ENCODE results near the gene EPHB6.

Gene EPHB6, protein sequence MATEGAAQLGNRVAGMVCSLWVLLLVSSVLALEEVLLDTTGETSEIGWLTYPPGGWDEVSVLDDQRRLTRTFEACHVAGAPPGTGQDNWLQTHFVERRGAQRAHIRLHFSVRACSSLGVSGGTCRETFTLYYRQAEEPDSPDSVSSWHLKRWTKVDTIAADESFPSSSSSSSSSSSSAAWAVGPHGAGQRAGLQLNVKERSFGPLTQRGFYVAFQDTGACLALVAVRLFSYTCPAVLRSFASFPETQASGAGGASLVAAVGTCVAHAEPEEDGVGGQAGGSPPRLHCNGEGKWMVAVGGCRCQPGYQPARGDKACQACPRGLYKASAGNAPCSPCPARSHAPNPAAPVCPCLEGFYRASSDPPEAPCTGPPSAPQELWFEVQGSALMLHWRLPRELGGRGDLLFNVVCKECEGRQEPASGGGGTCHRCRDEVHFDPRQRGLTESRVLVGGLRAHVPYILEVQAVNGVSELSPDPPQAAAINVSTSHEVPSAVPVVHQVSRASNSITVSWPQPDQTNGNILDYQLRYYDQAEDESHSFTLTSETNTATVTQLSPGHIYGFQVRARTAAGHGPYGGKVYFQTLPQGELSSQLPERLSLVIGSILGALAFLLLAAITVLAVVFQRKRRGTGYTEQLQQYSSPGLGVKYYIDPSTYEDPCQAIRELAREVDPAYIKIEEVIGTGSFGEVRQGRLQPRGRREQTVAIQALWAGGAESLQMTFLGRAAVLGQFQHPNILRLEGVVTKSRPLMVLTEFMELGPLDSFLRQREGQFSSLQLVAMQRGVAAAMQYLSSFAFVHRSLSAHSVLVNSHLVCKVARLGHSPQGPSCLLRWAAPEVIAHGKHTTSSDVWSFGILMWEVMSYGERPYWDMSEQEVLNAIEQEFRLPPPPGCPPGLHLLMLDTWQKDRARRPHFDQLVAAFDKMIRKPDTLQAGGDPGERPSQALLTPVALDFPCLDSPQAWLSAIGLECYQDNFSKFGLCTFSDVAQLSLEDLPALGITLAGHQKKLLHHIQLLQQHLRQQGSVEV

DNA sequence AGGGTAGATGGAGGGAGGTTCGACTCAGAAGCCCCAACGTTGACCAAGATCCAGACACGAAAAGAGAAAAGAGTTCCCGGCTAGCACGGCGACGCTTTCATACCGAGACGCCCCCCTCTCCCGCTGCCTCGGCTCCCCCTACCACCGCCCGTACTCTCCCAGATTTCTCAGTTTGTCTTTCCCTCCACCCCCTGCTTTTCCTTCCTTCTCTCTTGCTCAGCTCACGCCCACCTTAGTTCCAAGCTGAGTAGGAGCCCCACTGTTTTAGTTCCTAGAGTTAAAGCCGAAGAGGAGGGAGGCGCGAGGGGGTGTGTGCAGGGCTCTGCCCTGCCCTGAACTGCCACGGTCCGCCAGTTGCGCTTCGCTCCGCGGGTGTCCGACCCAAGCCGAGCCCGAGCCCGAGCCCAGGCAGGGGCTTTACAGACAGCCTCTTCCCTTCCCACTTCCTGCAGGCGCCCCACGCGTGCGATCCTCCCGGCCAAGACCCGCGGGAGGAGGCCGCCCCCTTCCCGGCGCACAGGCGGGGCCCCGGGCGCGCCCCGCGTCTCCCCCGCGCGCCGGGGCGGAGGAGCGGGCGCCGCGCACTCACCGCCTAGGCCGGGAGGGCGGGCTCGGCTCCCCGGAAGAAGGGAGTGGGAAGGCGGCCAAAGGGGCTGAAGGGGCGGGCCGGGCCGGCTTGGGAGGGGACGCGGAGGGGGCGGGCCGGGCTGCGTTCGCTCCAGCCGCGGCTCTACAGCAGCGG is at the start of gene EPHB6:
Gene EPHB6, plus strand, starts transcription at position 705 of the 742 bp plus-strand sequence. CDS start 8,152 bp downstream, outside the sequence.
- FAIRE-seq, result no peak

DNA sequence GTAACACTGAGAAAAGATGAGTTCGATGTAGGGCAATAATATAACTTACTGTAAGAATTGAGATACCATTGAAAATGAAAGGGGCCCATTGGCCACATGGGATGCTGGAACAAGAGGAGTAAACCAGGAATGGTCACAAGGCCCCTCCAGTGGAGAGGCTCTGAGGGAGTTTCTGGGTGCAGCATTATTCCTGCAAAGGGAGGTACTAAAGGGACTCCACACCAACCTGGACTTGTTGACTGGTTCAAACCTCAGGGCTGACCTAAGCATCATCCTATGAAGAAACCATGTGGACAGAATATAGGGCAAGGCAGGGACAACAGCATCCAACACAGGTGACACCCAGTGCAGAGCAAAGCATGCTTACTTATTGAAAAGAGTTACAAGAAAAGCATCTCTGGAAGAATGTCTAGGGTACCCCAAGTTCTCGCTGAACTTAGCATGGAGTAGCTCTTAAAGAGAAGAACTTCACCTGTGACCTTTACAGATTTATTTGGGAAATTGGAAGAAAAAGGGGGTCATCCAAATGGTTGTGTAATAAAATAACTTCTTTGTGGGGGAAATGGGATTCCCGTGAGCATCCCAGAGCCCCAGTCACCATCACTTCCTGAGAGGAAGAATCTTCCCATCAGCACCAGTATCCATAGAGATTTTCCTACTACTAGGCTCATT is 49.4 kb upstream of the EPHB6 start:
- no peak for FAIRE-seq

DNA sequence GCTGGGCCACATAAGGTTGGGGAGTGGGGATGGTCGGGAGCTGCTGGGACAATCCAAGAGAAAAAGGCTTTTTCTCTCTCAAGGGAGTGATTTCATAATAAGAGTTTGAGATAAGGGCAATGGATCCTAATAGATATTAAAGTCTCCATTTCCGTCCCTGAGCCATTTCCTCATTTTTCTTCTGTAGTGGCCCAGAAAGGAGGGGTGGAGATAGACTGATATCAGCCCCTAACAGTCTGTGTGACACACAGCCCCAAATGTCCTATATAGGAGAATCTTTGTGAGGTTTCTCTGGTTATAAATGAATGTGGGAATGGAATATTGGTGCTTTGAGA is 48.9 kb upstream of the EPHB6 start:
- FAIRE-seq, result no peak

DNA sequence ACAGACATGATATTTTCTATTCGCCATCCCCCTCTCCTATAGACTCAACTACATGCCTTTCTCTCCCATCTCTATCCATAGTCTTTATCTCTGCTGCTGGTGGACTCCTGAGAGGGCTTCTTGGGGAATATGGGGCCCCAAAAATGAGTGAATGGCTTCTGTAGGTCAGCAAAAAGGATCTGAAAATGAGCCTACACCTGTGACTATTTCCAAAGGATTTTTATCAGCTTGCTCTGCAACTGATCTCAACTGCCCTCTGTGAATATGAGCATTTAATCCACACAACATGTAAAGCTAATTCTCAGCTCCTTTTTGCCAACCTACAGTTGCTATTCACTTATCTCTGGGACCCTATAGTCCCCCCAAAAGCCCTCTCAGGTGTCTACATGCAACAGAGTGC is 47.9 kb upstream of the EPHB6 start:
- FAIRE-seq, result no peak

DNA sequence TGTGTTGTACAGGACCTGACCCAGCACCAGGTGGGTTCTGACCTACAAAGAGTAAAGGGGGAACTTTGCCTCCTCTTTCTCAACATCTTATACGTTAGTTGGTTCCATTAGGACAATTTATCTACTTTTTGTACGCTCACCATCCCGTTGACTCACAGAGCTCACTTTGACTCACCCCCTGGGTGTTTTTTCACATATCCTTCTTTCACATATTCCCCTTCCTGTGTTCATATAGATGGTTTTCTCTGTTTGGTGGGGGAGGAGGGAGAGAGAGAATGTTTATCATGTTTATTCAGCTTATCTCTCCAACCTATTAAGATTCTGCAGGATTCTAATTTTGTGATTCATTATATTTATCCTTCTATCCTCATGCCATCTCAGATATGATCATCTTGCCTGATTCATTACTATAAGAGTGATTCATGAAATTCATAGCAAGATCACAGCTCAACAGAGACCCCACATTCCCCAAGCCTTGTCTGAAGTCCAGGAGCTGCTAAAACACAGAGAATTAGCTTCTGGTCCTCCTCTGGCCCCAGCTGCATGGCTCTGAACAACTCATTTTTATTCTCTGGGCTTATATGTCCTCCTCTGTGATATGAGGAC is 46.9 kb upstream of the EPHB6 start:
- no peak for FAIRE-seq

DNA sequence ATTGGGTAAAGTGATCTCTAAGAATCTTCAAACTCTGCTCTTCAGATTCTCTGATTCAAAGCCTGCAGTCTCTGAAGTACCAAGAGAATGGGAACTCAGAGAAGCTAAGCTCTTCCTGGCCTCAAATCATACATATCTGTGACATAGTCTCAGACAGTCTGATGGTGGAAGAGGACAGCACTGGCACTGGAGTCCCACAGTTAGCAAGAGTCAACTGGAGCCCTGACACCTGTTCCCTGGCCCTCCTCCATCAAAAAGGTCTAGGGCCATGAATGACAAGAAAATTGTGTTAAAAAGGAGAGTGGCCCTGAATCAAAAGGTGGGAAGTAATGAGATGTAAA is 46.4 kb upstream of the EPHB6 start:
- no peak for FAIRE-seq

DNA sequence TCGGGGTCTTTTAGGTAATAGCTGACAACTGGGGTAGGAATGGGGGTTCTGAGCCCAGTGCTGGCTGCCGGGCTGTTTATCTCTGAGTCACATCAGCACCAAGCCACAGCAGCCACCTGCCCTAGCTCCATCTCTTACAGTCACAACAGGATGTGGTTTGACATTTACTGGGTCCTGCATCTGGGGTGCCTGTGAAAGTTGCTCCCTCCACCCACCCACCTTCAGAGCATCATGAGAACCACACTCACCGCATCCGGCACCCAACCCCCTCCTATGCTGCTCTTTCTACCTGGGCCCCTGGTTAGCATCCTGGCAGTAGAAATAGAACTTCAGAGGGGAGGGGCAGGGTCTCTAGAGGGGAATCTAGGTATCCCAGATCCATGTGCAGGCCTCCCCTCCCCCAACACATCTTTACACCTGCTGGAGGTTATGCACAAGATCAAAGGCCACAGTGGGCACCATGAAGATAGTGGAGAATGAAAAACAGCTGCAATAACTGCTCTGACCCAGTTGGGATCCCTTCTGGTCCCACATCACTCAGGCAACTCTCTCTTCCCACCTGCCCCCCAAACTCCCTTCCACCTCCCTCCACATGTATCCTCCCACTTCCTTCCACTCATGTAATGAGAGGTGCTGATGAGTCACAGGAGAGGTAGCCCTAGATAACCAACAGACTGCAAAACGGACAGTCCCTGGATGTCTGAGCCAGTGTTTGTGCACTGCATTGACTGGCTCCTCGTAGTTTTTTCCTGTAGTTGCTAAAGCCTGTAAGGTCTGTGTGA is 45.9 kb upstream of the EPHB6 start:
- no peak for FAIRE-seq

DNA sequence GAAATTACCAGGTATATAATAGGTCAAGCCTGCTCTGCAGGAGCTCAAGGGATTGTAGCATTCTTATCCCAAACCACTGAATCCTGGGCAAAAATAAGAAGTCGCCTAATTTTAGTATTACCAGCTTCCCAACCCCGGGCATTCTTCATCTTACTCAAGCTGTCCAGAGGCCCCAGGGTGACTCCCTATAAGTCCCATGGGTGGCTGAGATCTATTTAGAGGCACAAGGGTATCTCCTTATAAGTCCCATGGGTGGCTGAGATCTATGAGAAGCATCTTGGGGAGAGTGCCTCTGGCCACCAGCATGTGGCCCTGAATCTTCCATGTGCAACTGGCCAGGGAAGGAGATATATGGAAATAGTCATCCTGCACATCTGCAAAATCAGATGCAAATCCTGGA is 45.2 kb upstream of the EPHB6 start:
- no peak for FAIRE-seq

DNA sequence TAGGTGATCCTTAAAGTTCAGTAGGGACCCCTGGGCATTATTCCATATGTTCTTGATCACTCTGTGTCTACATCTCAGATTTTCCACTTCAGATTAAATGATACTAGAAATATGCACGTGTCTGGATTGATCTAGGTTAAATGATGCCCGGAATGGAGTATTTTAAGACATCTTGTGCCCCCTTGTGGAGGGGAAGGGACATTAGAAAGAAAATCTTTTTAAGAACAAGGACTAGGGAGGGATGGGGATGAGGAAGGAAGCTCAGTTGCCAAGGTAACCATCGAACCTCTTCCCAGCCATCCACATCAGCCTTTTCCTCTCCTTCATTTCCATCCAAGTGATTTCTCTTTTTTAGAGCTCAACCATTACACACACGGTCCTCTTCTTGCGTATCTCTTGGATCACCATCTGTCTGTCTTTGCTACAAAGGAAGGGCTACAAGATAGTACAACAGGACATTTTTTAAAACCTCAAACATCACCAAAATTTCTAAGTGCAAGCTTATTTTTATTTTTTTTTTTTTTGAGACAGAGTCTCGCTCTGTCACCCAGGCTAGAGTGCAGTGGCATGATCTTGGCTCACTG is 43.6 kb upstream of the EPHB6 start:
- FAIRE-seq, result no peak

DNA sequence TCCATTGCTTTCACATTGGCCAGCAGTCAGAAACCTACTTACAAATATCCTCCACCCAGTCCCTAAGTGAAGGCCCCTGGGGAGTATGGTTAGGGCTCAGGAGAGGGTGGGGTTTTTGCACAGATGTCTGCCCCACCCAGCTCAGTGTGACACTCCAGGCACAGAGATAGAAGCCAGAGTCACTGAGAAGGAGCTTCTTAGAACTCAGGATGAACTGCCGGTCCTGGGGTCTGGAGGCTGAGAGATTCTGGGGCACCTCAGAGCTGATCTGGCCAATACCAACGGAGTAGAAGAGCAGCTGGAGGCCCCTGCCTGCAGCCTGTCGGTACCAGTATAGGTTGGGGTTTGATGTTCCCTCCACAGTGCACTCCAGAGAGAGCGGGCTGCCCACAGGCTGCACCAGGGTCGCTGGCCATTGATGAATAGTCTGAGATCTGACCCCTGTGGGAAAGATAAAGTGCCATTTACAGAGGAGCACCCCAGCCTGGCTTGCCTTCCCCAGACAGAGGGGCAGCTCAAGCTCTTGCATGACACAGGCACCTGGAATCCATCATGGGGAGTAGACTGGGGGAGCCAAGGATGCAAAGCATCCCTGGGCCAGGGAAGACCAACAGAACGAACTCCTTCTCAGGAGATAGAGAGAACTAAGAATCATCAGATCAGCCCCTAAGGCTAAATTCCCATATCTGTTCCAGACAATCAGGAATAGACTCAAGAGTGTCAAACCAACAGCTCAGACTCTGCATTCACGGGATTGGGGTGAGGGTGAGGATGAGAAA is 42.2 kb upstream of the EPHB6 start:
- FAIRE-seq, result no peak

DNA sequence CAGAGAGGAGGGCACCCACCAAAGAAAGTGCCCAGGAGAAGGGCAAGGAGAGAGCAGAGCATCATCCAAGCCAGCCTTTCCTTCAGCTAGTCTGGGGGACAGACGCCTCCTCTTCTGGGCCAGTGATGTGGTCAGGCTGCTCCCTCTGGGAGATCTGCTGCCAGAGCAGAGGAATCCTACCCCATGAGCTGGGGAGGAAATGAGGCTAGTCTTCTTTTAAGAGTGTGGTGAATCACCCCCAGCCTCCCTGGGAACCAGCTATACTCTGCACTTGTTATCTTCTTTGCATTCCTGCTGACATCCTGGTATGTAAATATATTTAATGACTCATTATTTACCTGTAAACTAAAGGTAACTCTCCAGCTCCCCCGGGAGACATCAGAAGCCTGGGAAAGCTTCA is 41.6 kb upstream of the EPHB6 start:
- FAIRE-seq, result no peak

DNA sequence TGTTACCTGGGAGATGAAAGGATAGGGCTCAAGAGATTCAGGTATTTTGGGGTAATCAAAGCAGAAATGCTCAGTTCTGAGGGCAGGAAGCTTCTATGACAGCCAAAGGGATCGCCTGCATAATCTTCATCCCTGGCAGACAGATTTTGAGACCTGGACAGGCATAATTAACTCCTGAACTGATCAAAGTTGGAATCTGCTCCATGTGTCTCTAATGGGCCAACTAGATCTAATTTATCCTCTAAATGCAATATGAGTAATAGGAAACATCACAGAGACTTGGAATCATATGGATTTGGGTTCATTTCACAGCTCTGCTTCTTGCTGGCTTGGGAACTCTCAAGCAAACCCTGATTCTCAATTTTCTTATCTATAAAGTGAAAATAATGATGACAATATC is 41.2 kb upstream of the EPHB6 start:
- no peak for FAIRE-seq

DNA sequence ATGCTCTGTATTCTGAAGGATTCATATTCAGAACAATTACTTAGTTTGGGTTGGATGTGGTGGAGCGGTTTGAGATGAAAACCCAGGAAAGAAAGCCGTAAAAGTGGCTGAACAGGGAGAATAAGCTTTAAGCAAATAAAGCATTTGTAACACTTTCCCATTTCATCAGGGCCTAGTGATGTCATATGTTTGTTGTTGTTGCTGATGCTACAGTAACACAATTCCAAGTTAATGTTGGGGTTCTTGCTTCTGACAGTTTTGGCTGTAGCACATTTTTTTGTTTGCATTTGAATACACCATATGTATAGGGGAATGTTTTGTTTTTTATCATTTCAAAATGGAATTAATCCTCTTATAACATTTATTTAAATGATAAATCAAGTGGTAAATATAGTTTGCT is 40.4 kb upstream of the EPHB6 start:
- FAIRE-seq, result no peak

DNA sequence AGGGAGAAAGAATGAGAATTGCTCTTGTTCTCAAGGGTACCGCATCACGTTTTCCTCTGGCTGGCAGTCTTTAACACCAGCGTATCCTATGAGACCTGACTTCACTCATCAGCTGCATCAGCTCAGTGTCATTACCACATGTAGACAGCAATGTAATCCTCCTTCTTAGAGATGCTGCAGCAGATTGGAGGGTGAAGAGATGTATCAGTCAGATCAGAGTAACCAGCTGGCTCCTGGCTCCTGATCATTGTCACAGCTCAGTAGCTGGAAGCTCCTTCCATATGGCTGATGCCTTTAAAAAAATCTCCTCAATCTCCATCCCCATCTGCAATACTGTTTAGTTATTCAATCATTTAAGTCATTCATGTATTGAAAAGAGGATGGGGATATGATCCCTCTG is 39.7 kb upstream of the EPHB6 start:
- no peak for FAIRE-seq

DNA sequence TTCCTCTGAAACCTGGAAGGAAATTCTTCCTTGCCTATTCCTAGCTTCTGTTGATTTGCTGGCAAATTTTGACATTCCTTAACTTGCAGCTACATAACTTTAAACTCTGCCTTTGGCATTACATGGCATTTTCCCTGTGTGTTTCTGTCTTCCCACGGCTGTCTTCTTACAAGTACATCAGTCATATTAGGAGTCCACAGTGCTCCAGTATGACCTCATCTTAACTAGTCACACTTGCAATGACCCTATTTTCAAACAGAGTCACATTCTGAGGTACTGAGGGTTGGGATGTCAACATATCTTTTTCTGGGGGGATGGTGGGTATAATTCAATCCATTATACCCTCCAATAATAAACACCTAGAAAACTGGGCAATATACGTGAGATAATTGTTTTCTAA is 37.4 kb upstream of the EPHB6 start:
- no peak for FAIRE-seq

DNA sequence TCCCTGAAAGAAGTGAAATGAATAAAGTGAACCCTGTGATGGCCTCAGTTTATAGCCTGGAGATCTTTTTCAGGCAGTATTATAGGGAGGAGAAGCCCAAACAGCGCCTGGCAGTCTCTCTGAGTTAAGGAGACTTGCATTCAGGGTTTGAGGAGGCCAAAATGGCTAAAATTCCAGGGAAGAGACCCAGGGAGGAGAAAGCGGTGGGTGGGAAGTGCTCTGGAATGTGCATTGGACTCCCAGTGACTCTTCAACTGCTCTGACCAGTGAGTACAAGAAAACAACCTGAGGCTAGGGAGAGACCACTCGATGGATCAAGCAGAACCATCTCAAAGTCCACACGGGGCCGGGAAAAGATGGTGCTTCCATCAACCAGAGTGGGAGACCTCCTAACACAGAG is 35.3 kb upstream of the EPHB6 start:
- FAIRE-seq, result no peak

DNA sequence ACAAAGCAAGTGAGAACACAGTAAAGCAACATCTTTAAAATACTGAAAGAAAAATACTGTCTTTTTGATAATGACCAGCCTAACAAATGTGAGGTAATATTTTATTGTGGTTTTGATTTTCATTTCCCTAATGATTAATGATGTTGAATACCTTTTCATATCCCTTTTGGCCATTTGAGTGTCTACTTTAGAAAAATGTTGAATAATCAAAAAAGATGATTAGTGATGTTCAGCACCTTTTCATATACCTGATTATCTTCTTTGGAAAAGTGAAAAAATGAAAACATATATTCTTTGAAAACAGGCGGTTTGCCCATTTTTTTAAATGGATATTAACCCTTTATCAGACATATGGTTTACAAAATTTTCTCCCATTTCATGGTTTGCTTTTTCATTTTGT is 32.2 kb upstream of the EPHB6 start:
- FAIRE-seq, result no peak

DNA sequence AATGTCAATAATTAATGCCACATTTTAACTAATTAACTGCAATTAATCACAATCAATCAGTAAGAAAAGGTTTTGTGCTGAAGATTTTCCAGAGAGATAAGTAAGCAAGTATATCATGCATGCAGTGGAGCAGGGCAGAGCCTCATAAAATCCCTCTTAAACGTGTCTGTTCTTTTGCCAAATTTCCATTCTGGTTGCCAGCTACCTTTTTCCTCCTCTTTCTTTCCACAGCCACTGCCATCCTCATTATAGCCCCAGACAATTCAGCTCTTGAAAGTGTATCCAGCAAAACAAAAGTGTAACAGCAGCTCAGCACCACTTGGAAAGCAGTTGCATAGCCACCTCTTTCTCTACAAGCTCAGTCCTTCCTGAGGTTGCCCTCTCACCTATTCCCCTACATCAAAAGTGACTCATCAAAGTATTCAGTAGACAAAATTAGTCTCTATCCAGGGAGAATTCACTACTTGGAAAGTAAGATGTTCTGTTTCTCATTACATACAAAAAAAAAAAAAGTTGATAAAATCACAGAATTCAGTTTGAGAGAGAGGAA is 26.9 kb upstream of the EPHB6 start:
- no peak for FAIRE-seq

DNA sequence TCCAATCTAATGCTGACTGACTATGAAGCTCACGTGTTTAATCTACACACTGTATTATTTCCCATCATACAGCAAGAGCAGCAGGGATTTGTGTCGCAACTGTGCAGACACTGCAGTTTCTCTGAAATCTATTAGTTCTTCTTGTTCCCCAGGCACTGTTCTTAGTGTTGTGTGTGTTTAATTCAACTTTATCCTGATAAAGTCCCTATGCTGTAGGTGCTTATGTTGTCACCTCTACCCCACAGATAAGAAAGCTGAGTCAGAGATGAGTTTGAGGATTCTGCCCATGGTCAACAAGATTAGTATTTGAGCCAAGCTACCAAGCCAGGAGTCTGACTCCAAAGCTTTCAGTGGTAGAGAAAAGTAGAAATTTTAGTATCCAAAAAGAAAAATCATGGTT is 22.5 kb upstream of the EPHB6 start:
- FAIRE-seq, result no peak
